Mucosa of stomach (tissue), 1 donor: ENCODE measurements around the gene YRDC.

Experiments used
- H3K27me3 ChIP-seq: one replicate; pipeline ENCODE4 v1.7.0; 2013; ENCODE audit warnings: mild to moderate bottlenecking, low read length; ENCODE audit not compliant: control insufficient read depth, insufficient read depth
- H3K36me3 ChIP-seq: one replicate; pipeline ENCODE4 v1.7.0; 2013; ENCODE audit warnings: low read length; ENCODE audit not compliant: control insufficient read depth, insufficient read depth
- H3K4me1 ChIP-seq: one replicate; pipeline ENCODE4 v1.7.0; 2013; ENCODE audit warnings: mild to moderate bottlenecking, low read length; ENCODE audit not compliant: control insufficient read depth, insufficient read depth
- H3K4me3 ChIP-seq: one replicate; pipeline ENCODE4 v1.7.0; 2013; ENCODE audit warnings: low read length
- H3K9ac ChIP-seq: one replicate; pipeline ENCODE4 v1.7.0; 2013; ENCODE audit warnings: mild to moderate bottlenecking, low read length, moderate library complexity
- H3K9me3 ChIP-seq: one replicate; pipeline ENCODE4 v1.7.0; 2013; ENCODE audit warnings: mild to moderate bottlenecking, low read length, moderate library complexity; ENCODE audit not compliant: control insufficient read depth
- donor health status: Pancreatic carcinoma.

YRDC gene

GRCh38 chr1:37840711-37841110, 32.7 kb upstream of the YRDC start:
- Histone ChIP-seq H3K4me3 (no peak overlapping the region), H3K36me3 (no peaks in the 10 kb centered on the region), H3K9ac (no peak overlapping the region), H3K27me3 (no peaks in the 10 kb centered on the region), H3K4me1 (no peaks in the 10 kb centered on the region), H3K9me3 (no peaks in the 10 kb centered on the region)

GRCh38 chr1:37839676-37840075, 31.7 kb upstream of the YRDC start:
- Histone ChIP-seq H3K4me1 (no peaks in the 10 kb centered on the region), H3K36me3 (peaks cover 3% of the 10 kb centered on the region), H3K9ac (no peak overlapping the region), H3K4me3 (no peak overlapping the region), H3K27me3 (no peaks in the 10 kb centered on the region), H3K9me3 (no peaks in the 10 kb centered on the region)

- H3K36me3 ChIP-seq = peaks cover 3% of the 10 kb centered on the region
- H3K4me3 ChIP-seq = no peak overlapping the region
- H3K4me1 ChIP-seq = no peaks in the 10 kb centered on the region
- no peak overlapping the region for H3K9ac ChIP-seq
- H3K9me3 ChIP-seq = no peaks in the 10 kb centered on the region
- no peaks in the 10 kb centered on the region for H3K27me3 ChIP-seq
Measured at GRCh38 chr1:37836788-37837187, 28.8 kb upstream of the YRDC start.

DNA sequence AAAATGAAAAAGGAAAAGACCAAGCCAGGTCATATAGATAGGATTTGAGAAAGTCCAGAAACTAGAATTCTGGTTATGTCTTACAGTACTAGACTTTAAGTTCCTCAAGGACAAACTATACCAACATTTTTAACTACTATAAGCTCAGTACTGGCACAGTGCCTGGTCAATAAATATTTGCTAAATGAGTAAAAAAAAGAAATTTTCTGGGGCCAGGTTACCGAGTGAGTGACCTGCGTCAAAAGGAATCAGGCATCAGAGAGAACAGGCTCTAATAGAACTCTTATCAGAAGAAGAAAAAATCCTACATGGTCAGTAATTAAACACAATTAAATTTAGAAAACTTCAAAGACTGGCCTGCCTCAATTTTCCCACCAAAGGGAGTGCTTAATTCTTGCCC, 23.8 kb upstream of the YRDC start:
- no peaks in the 10 kb centered on the region for H3K9me3 ChIP-seq
- H3K27me3 ChIP-seq = no peaks in the 10 kb centered on the region
- no peak overlapping the region for H3K4me3 ChIP-seq
- peaks cover 3% of the 10 kb centered on the region for H3K36me3 ChIP-seq
- H3K4me1 ChIP-seq = no peaks in the 10 kb centered on the region
- no peak overlapping the region for H3K9ac ChIP-seq

- Histone ChIP-seq H3K4me3 (no peak overlapping the region), H3K9ac (no peak overlapping the region), H3K36me3 (peaks cover 3% of the 10 kb centered on the region), H3K27me3 (no peaks in the 10 kb centered on the region), H3K9me3 (no peaks in the 10 kb centered on the region), H3K4me1 (no peaks in the 10 kb centered on the region)
Measured at GRCh38 chr1:37831109-37831508, 23.1 kb upstream of the YRDC start.

- Histone ChIP-seq H3K4me3 (no peak overlapping the region), H3K36me3 (no peaks in the 10 kb centered on the region), H3K9me3 (no peaks in the 10 kb centered on the region), H3K4me1 (no peaks in the 10 kb centered on the region), H3K27me3 (no peaks in the 10 kb centered on the region), H3K9ac (no peak overlapping the region)
Measured at GRCh38 chr1:37828410-37829074, 20.5 kb upstream of the YRDC start.

GRCh38 chr1:37825506-37825905, 17.5 kb upstream of the YRDC start:
- no peaks in the 10 kb centered on the region for H3K4me1 ChIP-seq
- no peak overlapping the region for H3K9ac ChIP-seq
- H3K36me3 ChIP-seq = no peaks in the 10 kb centered on the region
- H3K9me3 ChIP-seq = no peaks in the 10 kb centered on the region
- H3K27me3 ChIP-seq = no peaks in the 10 kb centered on the region
- no peak overlapping the region for H3K4me3 ChIP-seq

- no peaks in the 10 kb centered on the region for H3K4me1 ChIP-seq
- no peaks in the 10 kb centered on the region for H3K27me3 ChIP-seq
- H3K9ac ChIP-seq = no peak overlapping the region
- H3K36me3 ChIP-seq = no peaks in the 10 kb centered on the region
- H3K4me3 ChIP-seq = no peak overlapping the region
- no peaks in the 10 kb centered on the region for H3K9me3 ChIP-seq
Measured at GRCh38 chr1:37824001-37824400, 16.0 kb upstream of the YRDC start.

DNA sequence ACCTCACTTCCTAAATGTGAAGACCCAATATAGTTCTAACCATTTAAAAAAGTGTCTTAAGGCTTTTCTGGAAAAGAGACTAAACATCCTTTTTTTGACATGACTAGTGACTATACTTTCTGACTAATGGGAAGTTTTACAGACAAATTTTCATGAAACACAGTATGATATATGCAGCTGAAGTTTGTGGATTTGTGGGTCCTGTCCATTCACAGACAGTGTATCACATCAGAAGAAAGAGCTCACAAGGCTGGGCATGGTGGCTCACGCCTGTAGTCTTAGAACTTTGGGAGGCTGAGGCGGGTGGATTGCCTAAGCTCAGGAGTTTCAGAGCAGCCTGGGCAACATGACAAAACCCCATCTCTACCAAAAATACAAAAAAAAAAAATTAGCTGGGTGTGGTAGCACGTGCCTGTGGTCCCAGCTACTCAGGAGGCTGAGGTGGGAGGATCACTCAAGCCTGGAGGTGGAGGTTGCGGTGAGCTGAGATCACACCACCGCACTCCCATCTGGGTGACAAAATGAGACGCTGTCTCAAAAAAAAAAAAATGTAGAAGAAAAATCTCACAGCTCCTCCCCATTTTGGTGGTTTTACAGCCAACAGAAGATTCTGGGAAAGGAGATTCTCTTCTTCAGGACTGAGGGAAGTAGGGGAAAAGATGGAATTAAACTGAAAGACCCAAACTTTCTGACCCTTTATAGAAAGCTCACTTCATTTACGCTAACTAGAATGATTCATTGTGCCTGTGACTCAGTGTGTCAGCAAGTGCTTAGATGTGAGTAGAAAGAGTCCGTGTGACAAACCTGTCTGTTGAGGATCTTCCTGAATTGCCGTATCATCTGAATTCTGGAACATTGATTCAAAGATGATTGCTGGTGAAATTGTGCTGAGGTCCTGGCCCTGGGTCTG, 15.2 kb upstream of the YRDC start:
- no peaks in the 10 kb centered on the region for H3K27me3 ChIP-seq
- no peaks in the 10 kb centered on the region for H3K9me3 ChIP-seq
- no peak overlapping the region for H3K4me3 ChIP-seq
- H3K9ac ChIP-seq = no peak overlapping the region
- H3K4me1 ChIP-seq = no peaks in the 10 kb centered on the region
- no peaks in the 10 kb centered on the region for H3K36me3 ChIP-seq

DNA sequence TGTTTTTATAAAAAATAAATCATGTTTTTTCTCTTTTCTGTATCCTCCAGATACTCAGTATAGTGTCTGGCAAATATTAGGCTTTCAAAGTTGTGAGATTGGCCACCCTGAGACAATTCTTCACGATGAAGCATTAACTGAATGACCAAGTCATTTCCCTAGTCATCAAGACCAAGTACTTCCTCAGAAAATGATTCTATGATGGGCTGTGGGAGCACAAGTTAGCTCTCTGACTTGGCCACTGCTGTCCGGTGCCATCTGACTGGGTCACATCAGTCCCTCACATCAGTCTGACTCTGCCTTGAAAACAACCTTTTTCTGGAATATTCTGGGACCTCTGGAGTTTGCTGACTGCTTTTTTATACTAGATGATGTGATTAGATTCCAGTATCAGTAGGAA, 13.5 kb upstream of the YRDC start:
- H3K4me1 ChIP-seq = no peaks in the 10 kb centered on the region
- H3K4me3 ChIP-seq = no peak overlapping the region
- no peaks in the 10 kb centered on the region for H3K9me3 ChIP-seq
- no peaks in the 10 kb centered on the region for H3K27me3 ChIP-seq
- no peak overlapping the region for H3K9ac ChIP-seq
- H3K36me3 ChIP-seq = no peaks in the 10 kb centered on the region

GRCh38 chr1:37817481-37817880, 9.5 kb upstream of the YRDC start:
- Histone ChIP-seq H3K9me3 (no peaks in the 10 kb centered on the region), H3K4me1 (no peaks in the 10 kb centered on the region), H3K4me3 (no peak overlapping the region), H3K36me3 (peaks cover 7% of the 10 kb centered on the region), H3K9ac (no peak overlapping the region), H3K27me3 (no peaks in the 10 kb centered on the region)

GRCh38 chr1:37814252-37814651, 6.2 kb upstream of the YRDC start:
- H3K9ac ChIP-seq = no peak overlapping the region
- no peaks in the 10 kb centered on the region for H3K9me3 ChIP-seq
- H3K4me1 ChIP-seq = peaks cover 1% of the 10 kb centered on the region
- H3K36me3 ChIP-seq = peaks cover 7% of the 10 kb centered on the region
- H3K27me3 ChIP-seq = no peaks in the 10 kb centered on the region
- no peak overlapping the region for H3K4me3 ChIP-seq
